GM19099 (cell line): Measurements from ENCODE around the gene PACSIN2.

Experiments
- POLR2A ChIP-seq: IDR thresholded peaks from 3 replicates; pipeline ENCODE4 v1.6.1; 2011; ENCODE audit warnings: low read depth; ENCODE audit not compliant: insufficient read length; ENCODE audit errors: extremely low read depth

Gene PACSIN2

DNA sequence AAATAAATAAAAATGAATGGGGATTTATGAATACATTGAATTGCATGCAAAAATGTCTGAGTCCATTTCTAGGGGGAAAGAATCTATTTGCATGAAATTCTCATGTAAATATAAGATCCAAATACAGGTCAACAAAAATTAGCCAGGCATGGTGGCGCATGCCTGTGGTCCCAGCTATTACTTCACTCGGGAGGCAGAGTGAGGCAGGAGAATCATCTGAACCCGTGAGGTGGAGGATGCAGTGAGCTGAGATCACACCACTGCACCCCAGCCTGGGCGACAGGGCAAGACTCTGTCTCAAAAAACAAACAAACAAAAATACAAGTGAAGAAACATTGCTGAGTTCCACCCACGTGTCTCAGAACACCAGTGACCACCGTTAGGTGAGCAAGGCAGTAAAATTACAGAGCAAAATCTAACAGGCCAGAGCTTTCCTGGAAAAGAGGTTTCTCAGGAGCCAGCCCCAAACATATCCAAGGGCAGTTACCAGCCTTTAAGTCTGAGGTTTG is 17.3 kb downstream of the PACSIN2 start:
- TF ChIP-seq POLR2A = no peak

DNA sequence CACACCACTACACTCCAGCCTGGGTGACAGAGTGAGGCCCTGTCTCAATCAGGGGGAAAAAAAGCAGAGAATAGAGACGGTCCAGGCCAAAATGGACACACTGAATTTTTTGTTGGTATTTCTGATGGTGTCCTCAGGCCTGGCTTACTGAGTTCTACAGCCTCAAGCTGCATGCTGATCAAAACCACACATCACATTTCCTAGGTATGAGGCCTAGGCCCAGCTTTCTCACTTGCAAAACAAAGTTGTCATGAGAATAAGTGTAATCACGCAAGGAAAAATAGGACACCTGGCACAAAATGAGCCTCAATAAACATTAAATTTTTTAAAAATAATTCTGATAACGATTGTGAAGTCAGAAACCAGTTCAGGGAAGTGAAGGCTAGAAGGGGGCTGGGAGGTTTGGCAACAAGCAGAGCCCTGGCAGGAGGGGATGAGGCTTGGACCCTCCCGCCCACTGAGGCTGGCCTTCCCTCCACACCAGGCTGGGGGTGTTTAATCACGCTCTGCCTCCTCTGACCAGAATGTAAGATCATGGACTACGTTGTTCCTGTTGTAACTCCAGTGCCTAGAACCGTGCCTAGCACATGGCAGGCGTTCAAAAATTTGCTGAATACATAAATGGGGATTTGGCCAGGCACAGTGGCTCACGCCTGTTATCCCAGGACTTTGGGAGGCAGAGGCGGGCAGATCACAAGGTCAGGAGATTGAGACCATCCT is 18.1 kb downstream of the PACSIN2 start:
- no peak for TF ChIP-seq POLR2A

DNA sequence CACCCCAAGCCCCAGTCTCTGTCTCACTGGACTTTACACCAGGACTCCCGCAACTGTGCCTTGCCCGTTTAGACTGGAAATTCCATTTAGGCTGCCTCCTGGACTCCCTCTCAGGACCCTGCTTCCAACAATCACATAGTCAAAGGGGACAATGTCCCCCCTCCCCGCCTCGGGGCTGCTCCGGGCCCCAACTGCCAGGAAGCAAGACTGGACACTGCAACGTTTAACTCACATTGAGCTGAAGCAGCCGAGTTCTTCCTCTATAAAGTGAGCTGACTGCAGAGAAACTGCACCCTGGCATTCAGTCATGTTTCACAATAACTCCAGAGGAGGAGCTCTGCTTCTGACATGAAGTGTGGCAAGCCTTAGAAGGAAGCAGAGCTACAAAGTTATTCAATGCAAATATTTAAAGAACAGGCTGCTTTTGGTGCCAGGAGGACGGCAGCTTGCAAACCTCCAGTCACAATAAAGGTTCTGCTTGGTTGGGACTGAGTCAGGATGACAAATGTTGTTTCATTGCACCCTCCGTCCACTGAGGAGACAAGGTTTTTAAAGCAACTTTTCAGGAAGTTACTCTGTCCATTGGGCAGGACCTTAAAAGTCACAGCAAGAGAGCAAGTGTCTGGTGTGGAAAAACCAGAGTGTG is 19.9 kb downstream of the PACSIN2 start:
- no peak for TF ChIP-seq POLR2A

DNA sequence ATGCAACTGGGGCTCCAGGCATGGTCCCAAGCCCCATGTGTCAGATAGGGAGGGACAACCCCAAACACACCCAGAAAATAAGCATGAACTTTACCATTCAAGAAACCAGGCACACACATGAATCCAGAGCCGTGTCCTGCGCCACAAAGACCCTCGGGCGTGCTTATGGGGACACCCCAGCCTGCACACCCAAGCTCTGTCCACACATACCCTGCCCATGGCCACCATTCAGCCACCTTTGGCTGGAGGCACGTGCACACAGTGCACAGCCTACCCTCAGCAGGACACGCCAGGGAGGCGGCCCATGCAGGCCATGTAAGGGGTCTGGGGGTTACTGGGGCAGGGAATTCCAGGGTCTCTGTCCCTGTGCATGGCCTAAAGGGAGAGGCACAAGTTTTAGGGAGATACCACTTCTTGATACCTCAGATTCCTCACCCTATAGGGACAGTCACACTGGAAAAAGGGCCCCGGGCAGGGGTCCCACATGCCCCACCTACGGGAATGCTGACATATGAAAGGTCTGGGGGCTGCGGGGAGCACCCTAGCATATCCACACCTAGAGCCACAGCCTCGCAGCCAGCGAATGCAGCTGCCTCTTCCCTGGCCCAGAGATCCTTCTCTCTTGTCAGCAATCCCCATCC is 20.6 kb downstream of the PACSIN2 start:
- no peak for TF ChIP-seq POLR2A

DNA sequence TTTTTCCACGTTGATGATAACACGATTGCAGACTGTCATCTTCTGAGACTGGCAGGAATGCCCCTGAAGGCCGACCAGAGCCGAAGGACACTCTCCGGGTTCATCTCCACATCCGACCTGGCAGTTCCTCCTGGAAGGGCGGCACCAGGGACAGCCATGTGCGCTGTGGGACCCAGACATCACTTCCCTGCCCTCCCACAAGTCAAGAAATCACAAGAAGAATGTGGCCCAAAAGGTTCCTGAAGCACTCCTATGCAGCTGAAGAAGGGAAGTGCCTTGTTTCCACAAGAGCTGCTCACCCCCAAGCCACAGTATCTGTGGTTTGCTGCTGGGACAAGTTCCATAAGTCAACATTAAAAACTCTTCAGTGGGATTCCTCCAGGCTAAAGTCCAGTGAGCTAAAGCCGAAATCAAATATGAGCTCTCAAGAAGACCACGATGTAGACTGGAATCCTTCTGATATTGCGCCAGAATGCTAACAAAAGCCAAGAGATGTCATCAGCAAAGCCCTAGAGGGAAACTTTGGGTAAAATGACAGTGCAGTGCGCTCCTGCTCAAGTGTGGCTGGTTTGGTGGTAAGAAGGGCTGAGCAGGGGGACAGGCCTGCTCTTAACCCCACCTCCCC is 21.2 kb downstream of the PACSIN2 start:
- no peak for TF ChIP-seq POLR2A

DNA sequence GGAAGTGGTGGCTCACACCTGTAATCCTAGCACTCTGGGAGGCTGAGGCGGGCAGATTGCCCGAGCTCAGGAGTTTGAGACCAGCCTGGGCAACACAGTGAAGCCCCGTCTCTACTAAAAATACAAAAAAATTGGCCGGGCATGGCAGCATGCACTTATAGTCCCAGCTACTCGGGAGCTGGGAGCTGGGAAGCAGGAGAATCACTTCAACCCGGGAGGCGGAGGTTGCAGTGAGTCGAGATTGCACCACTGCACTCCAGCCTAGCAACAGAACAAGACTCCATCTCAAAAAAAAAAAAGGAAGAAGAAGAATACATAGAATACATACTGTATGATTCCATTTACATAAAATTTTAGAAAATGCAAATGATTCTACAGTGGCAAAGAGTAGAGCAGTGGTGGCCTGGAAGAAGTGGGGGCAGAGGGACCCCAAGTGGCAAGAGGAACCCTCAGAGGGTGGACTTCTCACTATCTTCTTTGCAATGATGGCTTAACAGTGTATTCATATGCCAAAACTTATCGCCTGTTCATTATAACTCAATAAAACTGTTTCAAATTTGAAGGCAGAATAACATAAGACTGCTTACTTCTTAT is 22.0 kb downstream of the PACSIN2 start:
- no peak for TF ChIP-seq POLR2A

DNA sequence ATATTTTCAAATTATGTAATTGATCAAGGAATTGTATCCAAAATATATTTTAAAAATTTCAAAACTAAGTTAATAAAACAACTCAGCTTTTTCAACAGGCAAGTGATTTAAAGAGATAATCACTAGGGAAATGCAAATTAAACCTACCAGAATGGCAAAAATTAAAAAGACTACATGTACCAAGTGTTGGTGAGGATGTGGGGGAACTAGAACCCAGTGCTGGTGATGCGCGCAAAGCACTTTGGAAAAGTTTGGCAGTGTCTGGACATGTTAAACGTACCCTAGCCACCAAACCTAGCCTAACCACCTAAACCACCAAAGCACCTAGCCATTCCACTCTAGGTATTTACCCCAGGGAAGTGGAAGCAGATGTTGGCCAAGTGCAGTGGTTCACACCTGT is 22.9 kb downstream of the PACSIN2 start:
- TF ChIP-seq POLR2A = no peak

DNA sequence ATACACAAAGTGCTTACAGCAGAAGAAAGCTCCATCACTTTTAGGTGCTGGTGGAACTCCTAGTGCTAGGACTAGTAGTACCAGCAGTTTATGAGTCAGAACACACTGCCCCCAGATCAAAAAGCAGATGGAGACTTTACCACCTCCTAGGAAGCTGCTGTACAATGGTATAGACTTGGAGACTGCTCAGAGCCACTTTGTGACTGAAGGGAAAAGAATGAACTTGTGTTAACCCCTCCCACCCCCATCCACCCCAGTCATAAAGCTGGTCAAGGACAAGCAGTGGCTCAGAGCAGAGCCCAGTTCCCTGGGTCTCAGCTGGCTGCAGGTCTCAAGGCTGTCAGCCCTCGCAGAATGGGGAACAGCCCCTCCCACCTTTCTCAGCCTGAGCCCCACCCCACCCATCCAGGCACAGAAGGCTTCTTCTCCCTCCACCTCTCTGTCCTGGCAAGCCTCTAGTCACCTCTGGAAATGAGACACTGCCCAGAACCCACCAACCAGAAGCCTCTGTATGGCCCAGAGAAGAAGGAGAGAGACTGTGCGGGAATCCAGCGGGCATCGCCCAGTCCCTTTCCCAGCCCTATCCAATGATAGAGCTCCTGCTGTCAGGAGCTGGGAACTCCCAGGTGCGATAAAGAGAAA is 23.8 kb downstream of the PACSIN2 start:
- TF ChIP-seq POLR2A = no peak

DNA sequence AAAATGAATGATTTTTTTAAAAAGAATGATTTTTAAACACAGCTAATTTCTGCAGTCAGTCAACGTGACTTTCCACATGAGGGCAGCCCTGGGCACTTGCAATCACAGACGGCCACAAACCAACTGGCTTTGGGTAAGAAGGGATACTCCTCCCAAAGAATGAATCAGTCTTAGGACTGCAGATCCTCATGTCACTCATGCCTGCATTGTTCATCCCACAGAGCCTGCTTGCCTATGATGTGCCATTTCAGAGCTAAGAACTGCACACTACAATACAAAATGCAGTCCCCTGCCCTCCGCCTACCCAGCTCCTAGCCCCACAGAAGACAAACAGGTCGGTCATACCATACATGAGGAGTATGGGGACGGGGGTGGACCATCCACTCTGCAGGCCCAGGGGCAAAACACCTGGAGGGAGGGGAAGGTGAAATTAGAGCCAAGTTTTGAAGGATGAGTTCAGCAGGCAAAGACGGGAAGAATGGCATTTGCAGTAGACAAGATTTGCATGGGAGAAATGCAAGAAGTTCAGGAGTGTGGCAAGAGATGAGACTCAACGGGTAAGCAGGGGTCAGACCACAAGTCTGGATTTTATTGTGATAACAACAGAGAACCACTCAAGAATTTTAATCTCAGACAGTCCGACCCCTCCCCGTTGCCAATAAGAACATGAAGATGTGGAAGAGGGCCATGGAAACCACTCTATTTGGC is 24.7 kb downstream of the PACSIN2 start:
- TF ChIP-seq POLR2A = no peak

DNA sequence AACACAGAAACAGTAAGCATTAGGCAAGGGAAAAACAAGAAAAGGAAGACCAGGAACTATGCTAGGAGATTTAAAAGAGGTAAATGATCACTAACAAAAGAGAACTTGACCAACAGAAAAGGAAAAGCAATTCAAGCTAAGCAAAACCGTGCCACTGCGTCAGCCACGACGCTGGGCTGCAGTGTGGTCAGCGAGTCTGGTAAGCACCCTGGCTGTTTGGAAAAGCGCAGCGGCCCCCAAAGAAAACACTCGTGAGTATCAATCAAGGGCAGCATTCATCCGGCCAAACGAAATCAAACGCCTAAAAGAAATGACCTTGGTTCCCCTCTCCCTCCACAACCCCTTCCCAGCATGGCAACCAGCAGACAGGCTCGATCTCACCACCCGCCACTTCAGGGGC is 28.8 kb downstream of the PACSIN2 start:
- TF ChIP-seq POLR2A = no peak

DNA sequence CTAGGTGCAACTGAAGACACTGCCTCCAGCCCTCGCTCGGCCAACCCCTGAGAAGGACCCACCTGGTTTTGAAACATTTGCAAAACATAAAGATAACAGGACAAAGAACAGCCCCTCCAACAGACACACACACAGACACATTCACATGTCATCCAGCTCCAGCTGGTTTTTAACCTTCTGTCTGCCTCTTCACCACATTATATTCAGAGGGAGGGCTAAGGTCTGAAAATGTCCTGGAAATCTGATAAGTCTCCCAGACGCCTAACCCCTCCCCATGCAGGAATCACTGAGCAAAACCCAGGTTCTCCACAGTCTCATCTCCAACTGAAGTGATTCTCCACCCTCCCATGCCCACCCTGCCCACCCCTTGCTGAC is 29.4 kb downstream of the PACSIN2 start:
- no peak for TF ChIP-seq POLR2A

DNA sequence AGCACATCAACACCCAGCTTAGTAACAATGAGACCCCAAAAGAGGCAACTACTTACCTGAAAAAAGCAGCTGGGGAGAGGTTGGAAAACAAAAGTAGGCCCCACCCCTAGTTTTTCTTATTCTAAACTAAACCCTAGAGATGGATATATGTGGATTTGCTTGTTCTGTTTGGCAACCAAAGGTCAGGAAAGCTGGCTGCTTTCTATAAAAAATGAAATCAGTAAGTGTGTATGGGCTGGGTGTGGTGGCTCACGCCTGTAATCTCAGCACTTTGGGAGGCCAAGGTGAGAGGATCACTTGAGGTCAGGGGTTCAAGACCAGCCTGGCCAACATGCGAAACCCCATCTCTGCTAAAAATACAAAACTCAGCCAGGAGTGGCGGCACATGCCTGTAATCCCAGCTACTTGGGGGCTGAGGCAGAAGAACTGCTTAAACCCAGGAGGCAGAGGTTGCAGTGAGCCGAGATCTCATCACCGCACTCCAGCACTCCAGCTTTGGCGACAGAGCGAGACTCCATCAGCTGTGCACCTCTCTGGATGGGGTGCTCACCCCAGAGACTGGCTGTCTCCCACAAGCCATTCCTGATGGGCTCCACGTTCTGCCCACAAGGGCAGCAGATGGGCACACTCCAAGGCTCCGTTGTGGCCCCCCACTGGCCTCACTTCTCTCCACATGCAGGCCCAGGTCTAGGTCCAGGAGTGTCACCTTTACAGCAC is 30.0 kb downstream of the PACSIN2 start:
- TF ChIP-seq POLR2A = no peak

DNA sequence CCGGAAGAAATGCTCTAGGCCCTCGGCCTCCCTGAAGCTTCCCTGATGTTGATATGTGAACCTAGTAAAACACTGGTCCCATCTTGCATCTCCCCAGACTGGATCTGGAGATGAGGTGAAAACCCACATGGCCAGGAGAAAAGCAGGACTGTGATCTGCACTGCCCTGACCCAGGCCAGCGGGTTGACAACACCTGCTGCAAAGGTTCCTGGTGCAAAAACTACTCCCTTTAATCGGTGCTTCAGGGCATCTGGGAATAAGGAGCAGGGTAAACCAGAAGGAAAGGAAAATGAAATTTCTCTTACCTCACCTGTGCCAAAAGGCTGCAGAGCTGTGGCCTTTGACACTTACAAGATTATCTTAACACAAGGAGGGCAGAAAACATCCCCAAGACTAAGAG is 30.6 kb downstream of the PACSIN2 start:
- no peak for TF ChIP-seq POLR2A
